Heart left ventricle (tissue), 13 donors: ENCODE measurements around the gene TMEM167A.

Experiments used
- POLR2A ChIP-seq, 2 donors: fragments of 450-650 bp; IDR thresholded peaks; one replicate each; pipeline ENCODE4 v1.6.1; 2017; ENCODE audit warnings: antibody characterized with exemption in 2 of 2, mild to moderate bottlenecking in 2 of 2, moderate library complexity in 2 of 2
- TF ChIP-seq, protein P1 (sequence below), 12 donors: fragments of 200-600 bp; sonication (generic) in 4 of 12; IDR thresholded peaks; one replicate each; pipeline versions ENCODE4 v1.5.0 to v1.8.0; 2018 to 2022; ENCODE audit warnings: antibody characterized with exemption in 12 of 12, mild to moderate bottlenecking in 5 of 12
- donor health status: ischemic (EF 13 %, LVEDD 7.1; RV severe dilation, severe dysfunction).
- donor health status: DM: no; HTN: yes; CAD: no.
- donor health status: DM: no; HTN: no; CAD: no.
- donor health status: ischemic (EF 25% LVEDD 6.9; RV normal size, moderate dysfunction).
- donor health status: ischemic (EF 25% LVEDD 5.7; RV mildly dilated, moderate dysfunction).
- donor health status: ischemic (EF 35%, LVEDD 5.7; RV mildly dilated, moderate dysfunction).
- donor health status: nonischemic (EF 11% LVEDD 7.7; RV severe dilation, severe dysfunction).
- donor health status: DM: yes; HTN: yes; CAD: no.
- donor health status: PGD.
- donor health status: ischemic (EF 29% LVEDD 5.4; RV normal size, mild dysfunction).
- donor health status: nonischemic (EF 23%, LVEDD 6.1; RV moderate dilation, normal function).

DNA sequence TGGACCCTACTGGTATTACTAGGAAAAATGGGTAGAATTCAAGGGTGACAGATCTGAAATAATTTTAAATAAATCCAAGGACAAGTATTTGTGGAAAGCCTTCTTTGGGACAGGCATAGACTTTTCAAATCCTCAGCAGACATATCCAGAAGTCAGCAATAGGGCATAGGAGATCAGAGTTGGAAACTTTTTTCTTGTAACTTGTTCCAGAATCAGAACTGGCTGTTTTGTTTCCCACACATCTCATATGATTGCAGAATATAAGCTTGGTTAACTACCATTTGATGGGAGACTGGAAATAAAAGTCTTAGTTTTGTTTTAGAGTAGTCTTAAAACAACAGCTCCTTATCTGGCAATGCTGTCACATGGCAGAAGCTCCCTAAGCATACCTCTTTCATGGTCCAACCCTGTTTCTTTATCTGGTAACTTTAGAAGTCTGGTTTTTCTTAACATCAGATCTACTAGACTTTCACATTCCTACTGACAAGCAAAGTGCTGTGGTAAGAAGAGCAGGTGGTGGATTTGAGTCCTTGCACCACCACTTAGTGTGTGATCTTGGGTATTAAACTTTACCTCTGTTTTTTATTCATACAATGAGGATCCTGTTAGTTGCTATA is 25.3 kb upstream of the TMEM167A start:
- TF ChIP-seq, protein P1, sequence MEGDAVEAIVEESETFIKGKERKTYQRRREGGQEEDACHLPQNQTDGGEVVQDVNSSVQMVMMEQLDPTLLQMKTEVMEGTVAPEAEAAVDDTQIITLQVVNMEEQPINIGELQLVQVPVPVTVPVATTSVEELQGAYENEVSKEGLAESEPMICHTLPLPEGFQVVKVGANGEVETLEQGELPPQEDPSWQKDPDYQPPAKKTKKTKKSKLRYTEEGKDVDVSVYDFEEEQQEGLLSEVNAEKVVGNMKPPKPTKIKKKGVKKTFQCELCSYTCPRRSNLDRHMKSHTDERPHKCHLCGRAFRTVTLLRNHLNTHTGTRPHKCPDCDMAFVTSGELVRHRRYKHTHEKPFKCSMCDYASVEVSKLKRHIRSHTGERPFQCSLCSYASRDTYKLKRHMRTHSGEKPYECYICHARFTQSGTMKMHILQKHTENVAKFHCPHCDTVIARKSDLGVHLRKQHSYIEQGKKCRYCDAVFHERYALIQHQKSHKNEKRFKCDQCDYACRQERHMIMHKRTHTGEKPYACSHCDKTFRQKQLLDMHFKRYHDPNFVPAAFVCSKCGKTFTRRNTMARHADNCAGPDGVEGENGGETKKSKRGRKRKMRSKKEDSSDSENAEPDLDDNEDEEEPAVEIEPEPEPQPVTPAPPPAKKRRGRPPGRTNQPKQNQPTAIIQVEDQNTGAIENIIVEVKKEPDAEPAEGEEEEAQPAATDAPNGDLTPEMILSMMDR (IDR thresholded peaks at IDR 0.05) = no peak
- no peak for TF ChIP-seq POLR2A (IDR thresholded peaks at IDR 0.05)
